Measurements from ENCODE around the gene SHANK2.

The SHANK2 gene

DNA sequence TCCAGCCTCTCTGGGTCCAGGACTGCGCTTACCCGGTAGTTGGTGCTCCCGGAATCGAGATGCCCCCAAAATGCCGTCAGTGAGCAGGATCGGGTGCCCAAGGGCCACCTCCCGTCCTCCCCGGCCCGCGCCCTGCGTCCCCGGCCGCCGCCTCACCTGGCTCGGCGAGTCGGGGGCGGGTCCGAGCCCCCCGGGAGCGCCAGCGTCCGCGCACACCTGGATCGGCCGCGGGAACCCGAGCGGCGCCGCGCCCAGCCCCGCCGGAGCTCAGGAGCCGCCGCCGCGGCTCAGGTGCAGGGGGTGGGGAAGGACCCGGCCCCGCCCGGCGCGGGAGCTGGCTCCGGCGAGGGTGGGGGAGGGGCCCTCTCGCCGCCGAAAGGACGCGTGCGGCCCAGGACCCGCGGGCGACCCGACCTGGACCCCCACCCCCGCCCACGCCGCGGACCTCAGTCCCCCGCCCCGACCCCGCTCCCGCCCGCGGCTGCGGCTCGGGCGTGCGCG, at the start of gene SHANK2:
Gene SHANK2, minus strand, starts transcription at position 309 of the 501 bp plus-strand sequence. CDS start 105,251 bp downstream, outside the sequence.
- no peak for DNase-seq

DNA sequence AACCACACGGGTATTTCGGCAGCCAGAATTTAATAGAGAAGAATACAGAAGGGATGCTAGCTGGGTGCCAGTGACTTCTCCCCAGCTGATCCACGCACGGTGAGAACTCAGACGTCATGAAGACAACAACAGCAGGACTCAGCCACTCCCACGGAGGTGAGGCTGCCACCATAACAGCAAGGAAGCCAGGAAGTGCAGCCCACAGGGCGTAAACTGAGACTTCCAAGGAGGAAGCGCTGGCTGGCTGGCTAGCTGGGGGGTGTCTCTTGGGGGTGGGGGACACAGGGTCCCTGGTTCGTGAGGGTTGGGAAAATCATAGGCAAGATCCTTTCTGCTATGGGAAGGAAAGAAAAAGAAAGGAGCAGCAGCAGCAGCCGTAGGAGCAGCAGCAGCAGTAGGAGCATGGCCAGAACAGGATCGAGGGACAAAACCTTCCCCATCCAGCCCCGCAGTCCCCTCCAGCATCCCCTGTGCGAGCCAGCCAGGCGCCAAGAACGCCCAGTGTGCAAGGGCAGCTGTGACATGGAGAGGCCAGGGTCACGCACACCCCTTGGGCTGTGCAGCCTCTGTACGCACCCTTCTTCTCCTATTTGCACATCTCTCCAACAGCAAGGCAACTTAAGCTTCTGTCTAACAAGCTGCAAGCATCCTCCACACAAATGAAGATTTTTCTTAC, 49.6 kb upstream of the SHANK2 start:
- DNase-seq: no peak

DNA sequence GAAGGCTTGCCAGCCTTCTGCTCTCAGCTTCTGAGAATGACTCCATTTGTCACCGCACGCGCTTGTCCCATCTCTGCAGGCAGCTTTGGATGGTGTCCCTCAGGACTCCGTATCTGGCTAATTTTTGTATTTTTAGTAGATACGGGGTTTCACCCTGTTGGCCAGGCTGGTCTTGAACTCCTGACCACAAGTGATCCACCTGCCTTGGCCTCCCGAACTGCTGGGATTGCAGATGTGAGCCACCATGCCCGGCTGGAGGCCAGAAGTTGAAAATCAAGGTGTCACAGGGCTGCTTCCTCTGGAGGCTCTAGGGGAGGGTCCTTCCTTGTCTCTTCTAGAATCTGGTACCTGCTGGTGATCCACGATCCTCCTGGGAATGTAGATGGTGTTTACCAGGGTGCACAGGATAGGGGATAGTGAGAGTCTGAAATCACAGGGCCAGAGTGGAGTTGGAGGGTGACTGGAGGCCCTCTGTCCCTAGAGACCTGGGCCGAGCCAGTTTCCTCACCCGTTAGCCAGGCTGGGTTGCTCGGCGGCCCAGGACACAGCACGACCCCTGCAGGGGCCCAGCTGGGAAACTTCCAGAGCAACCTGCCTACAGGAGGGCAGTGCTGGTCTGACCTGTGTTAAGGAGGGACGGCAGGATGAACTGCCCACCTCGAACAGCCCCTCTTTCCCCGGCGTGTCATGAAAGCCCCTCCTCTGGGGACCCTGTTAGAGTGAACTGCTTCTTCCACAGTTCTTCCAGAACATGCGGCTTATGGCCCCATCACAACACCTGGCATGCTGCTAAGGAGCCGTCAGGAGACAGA, 48.9 kb upstream of the SHANK2 start:
- DNase-seq: no peak

DNA sequence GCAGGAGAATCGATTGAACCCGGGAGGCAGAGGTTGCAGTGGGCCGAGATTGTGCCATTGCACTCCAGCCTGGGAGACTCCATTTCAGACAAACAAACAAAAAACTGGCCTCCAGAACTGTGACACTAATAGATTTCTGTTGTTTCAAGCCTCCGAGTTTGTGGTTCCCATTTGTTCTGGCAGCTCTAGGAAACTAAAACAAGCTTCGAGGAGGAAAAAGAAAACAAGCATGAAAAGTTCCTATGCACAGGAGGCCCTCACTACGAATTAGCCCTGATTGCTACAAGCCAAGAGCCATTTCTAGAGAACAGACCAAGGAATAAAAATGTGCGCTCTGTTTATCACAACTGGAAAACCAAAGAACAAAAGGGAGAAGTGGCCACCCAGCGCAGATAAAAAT, 47.8 kb upstream of the SHANK2 start:
- no peak for DNase-seq

DNA sequence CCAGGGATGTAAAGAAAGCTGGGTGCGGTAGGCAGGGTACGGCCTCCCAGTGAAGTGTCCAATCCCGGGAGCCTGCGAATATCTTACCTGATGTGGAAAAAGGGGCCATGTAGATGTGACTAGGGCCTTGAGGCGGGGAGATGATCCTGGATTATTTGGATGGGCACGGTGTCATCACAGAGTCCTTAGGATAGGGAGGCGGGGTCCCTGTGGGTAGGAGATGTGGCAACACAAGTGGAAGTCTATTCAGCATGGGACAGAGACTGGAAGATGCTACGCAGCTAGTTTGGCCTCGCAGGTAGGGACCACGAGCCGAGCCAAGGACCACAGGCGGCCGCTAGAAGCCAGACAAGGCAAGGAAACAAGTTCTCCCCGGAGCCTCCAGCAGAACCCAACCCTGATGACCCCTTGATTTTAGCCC, 46.4 kb upstream of the SHANK2 start:
- DNase-seq: no peak

DNA sequence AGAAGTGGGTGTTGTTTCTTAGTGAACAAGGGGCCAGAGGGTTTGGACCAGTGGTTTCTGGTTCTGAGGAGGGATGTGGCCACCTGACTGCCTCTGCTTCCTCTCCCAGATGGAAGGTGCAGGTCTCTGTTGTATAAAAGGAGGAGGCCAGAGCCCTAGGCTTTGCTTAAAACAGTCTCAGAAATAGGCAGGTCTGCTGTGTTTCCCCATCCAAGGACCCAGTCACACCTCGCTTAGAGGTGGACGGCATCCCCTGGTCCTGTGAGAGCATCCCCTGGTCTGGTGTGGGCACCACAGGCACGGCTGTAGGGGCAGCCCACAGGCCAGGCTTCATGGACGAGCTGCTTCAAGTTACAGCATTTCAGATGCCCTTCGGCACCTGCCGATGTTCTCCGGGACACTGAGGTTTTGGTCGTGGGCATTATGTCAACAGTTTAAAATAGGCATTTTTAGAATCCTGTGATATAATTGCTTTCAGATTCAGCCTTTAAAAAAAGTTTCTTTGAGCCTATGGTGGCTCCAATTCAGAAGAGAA, 45.7 kb upstream of the SHANK2 start:
- no peak for DNase-seq

DNA sequence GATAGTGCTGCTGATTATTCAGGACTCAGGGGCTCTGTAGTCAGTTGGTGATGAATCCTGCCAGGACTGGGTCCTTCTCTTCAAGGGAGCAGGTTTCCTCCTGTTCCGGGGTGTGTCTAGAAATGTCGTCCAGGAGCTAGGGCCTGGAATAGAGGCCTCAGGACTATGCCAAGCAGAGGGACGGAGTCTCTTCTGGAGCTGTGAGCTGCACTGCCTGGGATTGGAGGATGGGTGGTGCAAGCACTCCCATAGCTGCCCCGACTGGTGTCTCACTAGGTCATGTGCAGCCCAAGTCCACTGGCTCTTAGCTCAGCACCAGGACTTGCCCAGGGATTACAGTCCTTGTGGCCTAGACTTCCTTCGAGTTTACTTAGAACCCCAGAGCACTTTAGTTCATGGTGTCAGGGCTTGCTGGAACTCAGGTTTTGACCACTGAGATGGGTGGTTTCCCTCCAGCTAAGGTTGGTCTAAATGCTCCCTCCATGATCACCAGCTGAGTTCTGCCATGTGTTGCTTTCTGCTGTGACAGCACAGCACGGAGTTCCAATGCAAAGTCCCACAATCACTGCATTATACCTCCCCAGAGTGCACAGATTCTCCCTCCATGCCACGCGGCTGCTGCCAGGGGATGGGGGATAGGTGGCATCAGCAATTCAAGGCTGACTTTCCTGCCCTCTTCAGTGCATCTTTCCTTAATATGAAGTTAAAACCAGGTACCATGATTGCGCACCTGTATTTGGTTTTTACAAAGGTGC, 42.6 kb upstream of the SHANK2 start:
- DNase-seq: no peak

DNA sequence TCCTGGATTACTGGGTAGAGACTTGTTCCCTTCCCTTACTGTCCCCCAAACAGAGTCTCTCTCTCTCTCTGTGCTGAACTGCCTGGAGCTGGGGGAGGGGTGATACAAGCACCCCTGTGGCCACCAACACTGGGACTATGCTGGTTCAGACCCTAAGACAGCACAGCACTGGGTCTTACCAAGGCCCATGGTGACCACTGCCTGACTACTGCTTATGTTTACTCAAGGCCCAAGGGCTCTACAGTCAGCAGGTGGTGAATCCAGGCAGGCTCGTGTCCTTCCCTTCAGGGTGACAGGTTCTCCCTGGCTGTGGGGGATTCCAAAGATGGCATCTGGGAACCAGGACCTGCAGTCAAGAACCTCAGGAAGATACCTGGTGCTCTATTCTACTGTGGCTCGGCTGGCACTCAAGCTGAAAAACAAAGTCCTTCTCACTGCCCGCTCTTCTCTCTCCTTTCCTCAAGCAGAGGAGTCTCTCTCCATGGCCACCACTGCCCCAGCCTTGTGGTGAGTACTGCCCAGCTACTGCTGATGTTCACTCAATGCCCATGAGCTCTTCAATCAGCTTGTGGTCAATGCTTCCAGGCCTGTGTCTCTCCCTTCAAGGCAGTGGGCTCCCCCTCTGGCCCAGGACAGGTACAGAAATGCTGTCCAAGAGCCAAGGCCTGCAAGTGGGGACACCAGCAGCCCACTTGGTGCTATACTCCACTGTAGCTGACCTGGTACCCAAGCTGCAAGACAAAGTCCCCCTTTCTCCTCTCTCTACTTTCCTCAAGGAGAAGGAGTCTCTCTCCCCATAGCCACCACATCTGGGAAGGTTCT, 41.8 kb upstream of the SHANK2 start:
- no peak for DNase-seq

DNA sequence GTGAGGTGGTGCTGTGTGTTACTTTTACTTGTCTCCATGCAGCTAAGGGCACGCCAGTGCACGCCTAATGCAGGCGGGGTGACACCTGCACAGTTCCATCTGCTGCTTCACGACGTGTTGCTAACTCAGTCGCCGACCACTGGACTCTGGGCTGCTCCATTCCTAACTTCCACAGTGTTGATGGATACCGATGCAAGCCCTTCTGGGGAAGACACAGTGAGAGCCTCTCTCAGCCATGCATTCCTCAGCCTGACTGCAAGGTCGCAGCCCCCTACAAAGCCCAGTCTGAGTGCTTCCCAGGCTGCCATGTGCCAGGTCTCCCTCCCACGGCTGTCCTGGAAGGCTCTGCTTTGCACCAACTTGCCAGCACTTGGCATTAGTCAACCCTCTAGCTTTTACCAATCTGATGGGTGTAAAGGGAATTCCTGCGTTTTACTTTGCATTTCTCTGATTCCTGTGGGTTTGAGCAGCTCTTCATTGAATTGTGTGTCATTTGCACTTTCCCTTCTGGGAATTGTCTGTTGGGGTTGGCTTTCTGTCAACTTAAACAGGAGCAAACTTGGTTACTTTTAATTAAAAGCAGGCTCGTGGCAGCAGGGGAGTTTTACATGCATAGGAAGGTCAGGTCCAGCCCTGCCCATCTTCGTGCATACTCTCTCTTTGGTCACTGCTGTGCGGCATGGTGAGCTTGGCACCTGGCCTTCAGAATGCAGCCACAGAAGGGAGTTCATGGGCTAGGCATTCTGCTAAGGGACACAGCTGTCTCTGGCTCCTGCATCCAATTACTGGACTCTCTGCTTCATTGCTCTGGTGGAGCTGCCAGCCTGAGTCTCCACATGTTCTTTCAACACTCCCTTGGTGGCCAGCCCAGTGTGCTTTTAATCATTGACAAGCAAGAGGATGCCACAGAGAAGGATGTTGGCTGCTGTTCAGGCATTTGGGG, 34.6 kb upstream of the SHANK2 start:
- DNase-seq: no peak

DNA sequence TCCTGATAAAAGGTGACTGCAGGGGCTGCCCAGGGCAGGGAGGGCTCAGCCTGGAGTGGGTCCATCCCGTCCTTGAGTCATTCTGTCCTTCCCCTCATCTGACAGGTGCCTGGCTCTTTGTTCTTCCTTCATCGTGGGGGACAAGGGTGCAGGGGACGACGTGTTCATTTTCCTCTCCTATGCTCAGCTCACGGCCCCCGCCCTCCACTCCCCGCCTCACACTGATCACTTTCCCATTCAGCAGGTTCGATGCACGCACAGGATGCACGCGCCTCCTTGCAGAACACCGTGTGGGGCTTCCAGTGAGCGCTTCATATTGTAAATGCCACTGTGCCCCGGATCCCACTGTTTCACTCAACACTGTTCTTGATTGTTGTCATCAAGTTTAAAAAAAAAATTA, 32.7 kb upstream of the SHANK2 start:
- no peak for DNase-seq

DNA sequence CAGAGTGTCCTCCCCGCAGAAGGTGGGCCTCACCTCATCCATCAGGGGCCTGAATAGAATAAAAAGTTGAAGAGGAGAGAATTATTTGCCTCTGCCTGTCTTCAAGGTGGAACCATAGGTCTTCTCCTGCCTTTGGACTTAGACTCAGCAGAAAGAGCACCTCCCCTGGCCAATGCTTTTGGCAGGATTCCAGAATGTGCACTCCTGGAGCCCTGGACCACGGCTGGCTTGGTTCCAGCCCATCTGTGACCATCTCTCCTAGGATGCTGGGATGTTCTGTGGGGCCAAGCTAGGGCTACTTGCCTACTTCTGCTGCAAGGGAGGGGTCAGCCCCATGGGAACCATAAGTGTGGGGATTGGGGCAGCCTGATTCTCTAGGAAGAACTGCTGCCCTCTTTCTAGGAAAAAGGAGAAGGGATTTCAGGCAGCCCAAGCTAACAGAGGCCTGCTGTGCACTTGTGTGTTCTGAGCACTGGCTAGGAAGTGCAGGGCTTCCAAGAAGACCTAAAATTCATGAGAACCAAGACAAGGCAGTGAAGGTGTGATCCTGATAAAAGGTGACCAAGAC, 32.2 kb upstream of the SHANK2 start:
- peak in 1 of 2 experiments; percentile 24 for DNase-seq

DNA sequence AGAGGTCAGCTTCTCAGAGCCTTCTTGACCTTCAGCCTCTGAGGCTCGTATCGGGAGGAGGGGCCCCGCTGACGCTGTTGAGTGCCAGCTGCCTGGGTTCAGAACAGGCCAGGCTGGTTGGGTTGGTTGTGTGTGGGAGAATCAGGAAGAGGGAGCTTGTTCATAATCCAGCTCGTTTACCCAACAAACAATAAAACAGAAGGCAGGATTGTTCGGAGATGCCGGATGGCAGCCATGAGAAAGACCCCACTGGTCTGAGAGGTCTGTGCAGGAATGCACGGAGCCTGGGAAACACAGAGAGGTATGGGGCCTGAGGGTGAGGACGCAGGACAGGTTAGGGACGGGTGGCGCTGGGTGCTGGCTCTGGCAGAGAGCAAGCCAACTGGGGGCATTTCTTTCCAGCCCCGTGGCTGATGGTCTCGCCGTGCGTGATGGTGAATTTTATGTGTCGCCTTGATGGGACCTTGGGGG, 31.6 kb upstream of the SHANK2 start:
- no peak for DNase-seq

DNA sequence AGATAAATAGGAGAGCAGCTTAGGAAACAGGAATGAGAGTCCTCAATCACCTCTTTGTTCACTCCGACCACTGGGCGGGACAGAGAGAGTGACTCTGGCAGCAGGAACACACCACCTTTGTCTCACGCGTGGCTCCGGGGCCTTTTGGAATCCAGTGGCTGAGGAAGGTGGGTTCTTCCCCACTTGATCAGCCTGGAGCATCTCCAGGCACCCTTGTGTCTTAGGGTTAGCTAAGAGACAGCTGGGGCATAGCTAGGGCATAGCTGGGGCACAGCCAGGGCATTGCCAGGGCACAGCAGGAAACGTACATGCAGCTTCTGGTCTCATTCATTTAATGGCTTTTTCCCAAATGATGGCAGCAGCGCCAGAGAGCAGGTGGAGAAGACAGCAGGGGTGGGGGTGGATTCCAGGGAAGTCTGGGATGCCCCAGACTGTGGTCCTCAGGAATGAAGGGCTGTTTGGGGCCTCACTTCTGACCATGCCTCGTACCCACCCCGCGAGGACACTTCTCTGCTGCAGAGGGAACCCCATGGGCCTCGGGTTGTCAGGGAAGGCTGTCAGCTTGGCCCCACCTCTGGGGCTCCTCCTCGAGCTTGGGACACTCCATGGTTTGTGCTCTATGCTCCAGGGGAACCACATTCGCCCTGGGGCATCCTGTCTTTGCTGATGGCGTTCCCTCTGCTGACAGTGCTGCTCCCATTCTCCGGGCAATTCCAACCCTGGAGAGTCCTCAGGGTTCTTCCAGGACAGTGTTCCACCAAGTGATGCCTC, 30.4 kb upstream of the SHANK2 start:
- DNase-seq: no peak

DNA sequence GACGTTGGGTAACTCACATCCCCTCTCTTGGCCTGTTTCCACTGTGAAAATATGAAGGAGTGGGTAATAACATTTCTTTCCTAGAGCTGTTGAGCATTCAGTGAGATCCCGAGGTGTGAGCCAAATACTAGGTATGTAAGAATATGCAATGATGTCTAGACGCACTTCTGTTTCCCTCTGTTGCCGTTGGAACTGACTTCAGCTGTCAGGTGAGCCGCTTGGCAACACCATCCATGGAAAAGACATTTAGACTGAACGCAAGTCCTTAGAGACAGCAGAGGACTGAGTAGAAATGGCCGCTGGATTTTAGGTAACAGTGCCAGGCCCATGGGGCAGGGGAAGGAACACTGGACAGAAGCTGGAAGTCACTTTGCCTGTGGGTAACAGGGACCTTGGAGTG, 29.5 kb upstream of the SHANK2 start:
- no peak for DNase-seq

DNA sequence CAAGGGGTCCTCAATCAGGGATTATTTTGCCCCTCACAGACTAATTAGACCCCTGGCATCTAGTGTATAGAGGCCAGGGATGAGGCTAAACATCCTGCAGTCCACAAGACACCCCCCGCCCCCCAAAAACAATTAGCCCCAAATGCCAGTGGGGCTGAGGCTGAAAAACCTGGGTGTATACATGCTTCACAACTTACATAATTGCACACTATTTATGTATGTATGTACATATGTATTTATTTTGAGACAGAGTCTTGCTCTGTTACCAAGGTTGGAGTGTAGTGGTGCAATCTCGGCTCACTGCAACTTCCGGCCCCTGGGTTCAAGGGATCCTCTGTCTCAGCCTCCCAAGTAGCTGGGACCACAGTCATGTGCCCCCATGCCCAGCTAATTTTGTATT, 28.8 kb upstream of the SHANK2 start:
- DNase-seq: no peak

DNA sequence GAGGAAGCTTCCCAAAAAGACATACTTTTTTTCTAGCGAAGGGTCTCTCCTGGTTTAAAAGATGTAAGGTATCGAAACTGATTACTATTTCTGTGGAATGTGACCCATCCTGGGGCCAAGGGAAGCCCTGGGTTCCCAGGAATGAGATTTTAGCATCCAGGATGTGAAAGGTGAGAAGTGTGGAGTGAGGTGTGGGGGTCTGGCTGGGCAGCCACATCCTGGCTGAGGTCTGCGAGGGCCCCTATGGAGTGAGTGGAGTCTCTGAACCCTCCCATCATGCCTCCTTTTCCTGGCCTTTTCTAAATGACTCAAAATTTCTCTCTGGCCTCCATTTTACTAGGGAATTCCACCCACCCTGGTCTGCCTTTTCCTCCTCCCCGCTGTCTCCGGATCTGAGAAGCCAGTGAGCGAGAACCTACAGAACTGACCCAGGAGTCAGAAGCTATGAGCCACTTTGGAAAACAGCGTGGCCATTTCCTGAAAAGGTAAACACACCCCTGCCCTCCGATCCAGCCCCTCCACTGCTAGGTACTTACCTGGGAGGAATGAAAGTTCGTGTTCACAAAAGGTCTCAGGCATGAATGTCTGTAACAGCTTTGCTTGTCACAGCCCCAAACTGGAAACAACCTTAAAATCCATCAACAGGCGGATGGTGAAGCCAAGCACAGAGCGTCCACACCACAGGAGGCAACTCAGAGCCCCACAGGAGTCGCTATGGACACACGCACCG, 27.7 kb upstream of the SHANK2 start:
- DNase-seq: no peak

DNA sequence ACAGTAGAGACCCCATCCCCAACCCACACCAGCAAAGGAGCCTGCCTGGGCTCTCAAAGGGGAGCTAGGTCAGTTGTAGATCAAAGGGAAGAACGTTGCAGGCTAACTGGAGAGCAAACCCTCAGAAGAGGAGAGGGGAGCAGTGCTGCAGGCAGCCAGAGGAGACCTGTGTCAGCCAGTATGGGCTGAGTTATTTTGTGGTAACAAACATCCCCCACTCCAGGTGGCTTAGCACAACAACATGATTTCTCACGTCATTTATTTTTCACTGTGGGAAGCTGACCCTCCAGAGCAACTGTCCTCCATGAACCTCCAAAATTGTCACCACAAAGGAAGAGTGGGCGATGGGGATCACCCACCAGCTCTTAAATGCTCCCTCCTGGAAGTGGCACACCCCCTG, 19.8 kb upstream of the SHANK2 start:
- DNase-seq: no peak

DNA sequence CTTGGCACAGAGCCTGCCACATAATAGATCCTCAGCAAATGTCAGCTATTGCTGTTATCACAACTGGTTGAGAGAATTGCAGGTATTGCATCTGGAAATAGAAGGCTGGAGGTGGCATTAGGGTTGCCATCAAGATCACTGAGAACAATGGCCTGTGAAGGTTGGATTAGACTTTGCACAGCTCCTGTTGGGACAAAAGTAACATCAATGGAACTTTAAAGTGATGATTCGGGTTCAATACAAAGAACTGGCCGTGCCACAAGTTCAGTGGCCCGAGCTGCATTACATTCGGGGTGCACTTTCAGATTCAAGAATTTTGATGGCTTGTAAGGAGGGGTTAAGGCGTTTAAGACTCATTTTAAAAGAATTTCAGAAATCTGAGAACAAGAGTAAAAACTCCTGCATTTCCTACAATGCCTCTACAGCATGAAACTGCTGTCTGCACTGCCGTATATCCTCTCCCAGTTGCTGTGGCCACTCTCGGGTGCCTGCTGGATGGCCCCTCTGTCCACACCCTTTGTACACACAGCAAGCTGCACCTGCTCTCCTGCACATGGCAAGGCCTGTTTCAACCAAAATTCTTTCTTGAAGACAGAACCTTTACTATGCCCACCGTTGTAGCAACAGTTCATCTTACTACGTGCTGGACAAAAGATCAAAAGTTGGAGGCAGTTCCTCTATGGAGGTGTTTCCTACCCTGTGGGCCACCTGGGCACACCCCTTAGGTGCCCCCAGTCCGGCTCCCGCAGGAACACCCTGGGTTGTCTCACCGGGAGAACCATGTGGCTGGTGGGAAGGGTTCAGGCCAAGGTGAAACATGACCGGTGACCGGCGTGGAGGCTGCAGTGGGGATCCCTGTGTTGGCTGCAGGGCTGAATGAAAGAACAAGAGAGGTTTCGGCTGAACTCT, 17.5 kb upstream of the SHANK2 start:
- DNase-seq: no peak
